ENCODE data around the gene NOP16.

Gene NOP16

GRCh38 chr5:176386491-176386890, 1.9 kb downstream of the NOP16 start:
- DNase-seq (ENCODE audit: low spot score) = no peak

- no peak for DNase-seq (ENCODE audit: low spot score)
Measured at GRCh38 chr5:176384991-176385390, 3.4 kb downstream of the NOP16 start.

GRCh38 chr5:176384366-176384930, 4.0 kb downstream of the NOP16 start:
- no peak for DNase-seq (ENCODE audit: low spot score)

GRCh38 chr5:176383961-176384360, 4.4 kb downstream of the NOP16 start:
- DNase-seq (ENCODE audit: low spot score) = no peak

GRCh38 chr5:176383248-176383905, 5.0 kb downstream of the NOP16 start:
- DNase-seq (ENCODE audit: low spot score) = no peak

- no peak for DNase-seq (ENCODE audit: low spot score)
Measured at GRCh38 chr5:176382721-176383120, 5.7 kb downstream of the NOP16 start.

- DNase-seq (ENCODE audit: low spot score) = no peak
Measured at GRCh38 chr5:176381979-176382378, 6.4 kb downstream of the NOP16 start.

GRCh38 chr5:176381423-176381822, 7.0 kb downstream of the NOP16 start:
- DNase-seq (ENCODE audit: low spot score) = no peak

- DNase-seq (ENCODE audit: low spot score) = no peak
Measured at GRCh38 chr5:176379881-176380280, 8.5 kb downstream of the NOP16 start.

- DNase-seq (ENCODE audit: low spot score) = no peak
Measured at GRCh38 chr5:176373100-176373818, 15.1 kb downstream of the NOP16 start.

GRCh38 chr5:176371621-176372539, 16.5 kb downstream of the NOP16 start:
- no peak for DNase-seq (ENCODE audit: low spot score)

GRCh38 chr5:176369934-176370711, 18.3 kb downstream of the NOP16 start:
- no peak for DNase-seq (ENCODE audit: low spot score)

GRCh38 chr5:176368726-176369125, 19.7 kb downstream of the NOP16 start:
- no peak for DNase-seq (ENCODE audit: low spot score)

GRCh38 chr5:176366232-176366894, 22.0 kb downstream of the NOP16 start:
- DNase-seq (ENCODE audit: low spot score) = no peak

- DNase-seq (ENCODE audit: low spot score) = peak; percentile 53
Measured at GRCh38 chr5:176365351-176366231, 22.8 kb downstream of the NOP16 start, which contains the start of gene ARL10. TSS of gene ARL10 (plus strand) at chr5:176365487. CDS start at chr5:176365564, 77 bp downstream.

GRCh38 chr5:176364765-176365350, 23.5 kb downstream of the NOP16 start:
- no peak for DNase-seq (ENCODE audit: low spot score)

- no peak for DNase-seq (ENCODE audit: low spot score)
Measured at GRCh38 chr5:176362233-176362490, 26.2 kb downstream of the NOP16 start.

GRCh38 chr5:176361437-176362232, 26.8 kb downstream of the NOP16 start, which contains the start of gene KIAA1191:
TSS of gene KIAA1191 (minus strand) at chr5:176361764. CDS start at chr5:176359508, 2,256 bp downstream.
- DNase-seq (ENCODE audit: low spot score) = peak; percentile 97
